MM.1S (cell line): ENCODE results near the gene FIBP.
A peak's percentile ranks its signal among the peaks of the same experiment; 100 is the strongest.

ENCODE experiments used
- DNase-seq: peaks from one replicate; pipeline ENCODE4 v3.0.0-alpha.2; 2015
- H2AFZ ChIP-seq: fragments of 300-600 bp; sonication (generic); 2 replicates; pipeline ENCODE4 v1.6.0; 2016; ENCODE audit warnings: antibody characterized with exemption, low read length
- H3F3A ChIP-seq: fragments of 300-600 bp; sonication (generic); 2 replicates; pipeline ENCODE4 v1.6.1; 2016; ENCODE audit warnings: mild to moderate bottlenecking, antibody characterized with exemption, low read length, moderate library complexity, mixed read lengths; ENCODE audit not compliant: insufficient read depth
- H3K27ac ChIP-seq: fragments of 300-600 bp; sonication (generic); 2 replicates; pipeline ENCODE4 v1.5.1; 2016; ENCODE audit warnings: mild to moderate bottlenecking, low read length
- H3K27me3 ChIP-seq: fragments of 300-600 bp; sonication (generic); replicated peaks from 2 replicates; pipeline ENCODE4 v1.6.0; 2016; ENCODE audit warnings: low read length; ENCODE audit not compliant: insufficient read depth
- H3K36me3 ChIP-seq: fragments of 300-600 bp; sonication (generic); replicated peaks from 2 replicates; pipeline ENCODE4 v1.6.1; 2016; ENCODE audit warnings: mild to moderate bottlenecking, low read length, mixed read lengths; ENCODE audit not compliant: insufficient read depth
- H3K4me1 ChIP-seq: fragments of 300-600 bp; sonication (generic); 2 replicates; pipeline ENCODE4 v1.6.1; 2016; ENCODE audit warnings: low read length, mixed read lengths
- H3K4me2 ChIP-seq: fragments of 300-600 bp; sonication (generic); 2 replicates; pipeline ENCODE4 v1.6.0; 2016; ENCODE audit warnings: low read depth, low read length
- H3K4me3 ChIP-seq: fragments of 300-600 bp; sonication (generic); 2 replicates; pipeline ENCODE4 v1.5.1; 2016; ENCODE audit warnings: low read length, mixed read lengths
- H3K79me2 ChIP-seq: fragments of 300-600 bp; sonication (generic); 2 replicates; pipeline ENCODE4 v1.6.1; 2016; ENCODE audit warnings: mixed run types, low read length, mixed read lengths
- H3K9ac ChIP-seq: fragments of 300-600 bp; sonication (generic); 2 replicates; pipeline ENCODE4 v1.6.1; 2016; ENCODE audit warnings: low read length, mixed read lengths
- H3K9me2 ChIP-seq: fragments of 300-600 bp; sonication (generic); replicated peaks from 2 replicates; pipeline ENCODE4 v1.6.1; 2016; ENCODE audit warnings: mild to moderate bottlenecking, low read length, mixed read lengths; ENCODE audit not compliant: insufficient read depth
- H3K9me3 ChIP-seq: fragments of 300-600 bp; sonication (generic); replicated peaks from 2 replicates; pipeline ENCODE4 v1.6.1; 2016; ENCODE audit warnings: mild to moderate bottlenecking, low read length, mixed read lengths; ENCODE audit not compliant: insufficient read depth
- H4K20me1 ChIP-seq: fragments of 300-600 bp; sonication (generic); 2 replicates; pipeline ENCODE4 v1.6.1; 2016; ENCODE audit warnings: mild to moderate bottlenecking, low read length, moderate library complexity, mixed read lengths; ENCODE audit not compliant: insufficient read depth
- EZH2 ChIP-seq: fragments of 300-600 bp; sonication (generic); optimal IDR thresholded peaks from 2 replicates; pipeline ENCODE3; 2017; ENCODE audit warnings: low read depth, mild to moderate bottlenecking, antibody characterized with exemption, low read length, mixed read lengths
- EZH2phosphoT487 ChIP-seq: fragments of 300-600 bp; sonication (generic); IDR thresholded peaks from 2 replicates; pipeline ENCODE4 v1.6.1; 2018; ENCODE audit warnings: antibody characterized with exemption, low read length
- TF ChIP-seq, protein P1 (sequence below): fragments of 300-600 bp; sonication (generic); IDR thresholded peaks from 2 replicates; pipeline ENCODE4 v1.5.1; 2016; ENCODE audit warnings: antibody characterized with exemption, low read length, mixed read lengths

FIBP gene

DNA sequence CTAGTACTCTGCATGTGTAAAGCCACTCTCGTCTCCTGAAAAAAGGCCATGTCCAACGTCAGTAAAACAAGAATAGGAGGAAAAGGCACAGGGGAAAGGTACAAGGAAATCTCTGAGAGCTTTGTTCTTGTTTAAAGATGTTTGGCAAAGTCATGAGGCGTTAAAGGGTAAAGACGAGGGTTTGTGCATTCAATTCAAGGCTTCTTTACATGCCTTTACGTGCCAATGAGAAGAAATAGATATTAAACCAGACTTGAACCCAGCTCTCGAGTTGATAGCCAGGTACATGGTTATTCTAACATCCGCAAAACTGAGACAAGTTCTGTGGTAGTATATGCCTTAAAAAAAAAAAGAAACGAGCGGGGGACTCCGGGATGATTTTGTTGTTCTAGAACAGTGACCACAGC, 29.6 kb downstream of the FIBP start:
- Histone ChIP-seq H3K27me3 (no peaks in the 10 kb centered on the region), H3K4me3 (peak overlapping the region; percentile 99), H3K9me3 (no peaks in the 10 kb centered on the region), H3K4me2 (peak overlapping the region; percentile 96), H4K20me1 (peaks cover 28% of the 10 kb centered on the region), H3F3A (peaks cover 53% of the 10 kb centered on the region), H3K27ac (peak overlapping the region; percentile 86; the same call in 1 of the 2 replicates), H3K36me3 (peaks cover 29% of the 10 kb centered on the region), H3K4me1 (peaks cover 16% of the 10 kb centered on the region), H3K9me2 (no peaks in the 10 kb centered on the region), H3K9ac (peak overlapping the region; percentile 93; the same call in 1 of the 2 replicates), H2AFZ (peak overlapping the region; percentile 90), H3K79me2 (peaks cover 70% of the 10 kb centered on the region)
- TF ChIP-seq EZH2 (no peak), EZH2phosphoT487 (no peak)
- TF ChIP-seq, protein P1, sequence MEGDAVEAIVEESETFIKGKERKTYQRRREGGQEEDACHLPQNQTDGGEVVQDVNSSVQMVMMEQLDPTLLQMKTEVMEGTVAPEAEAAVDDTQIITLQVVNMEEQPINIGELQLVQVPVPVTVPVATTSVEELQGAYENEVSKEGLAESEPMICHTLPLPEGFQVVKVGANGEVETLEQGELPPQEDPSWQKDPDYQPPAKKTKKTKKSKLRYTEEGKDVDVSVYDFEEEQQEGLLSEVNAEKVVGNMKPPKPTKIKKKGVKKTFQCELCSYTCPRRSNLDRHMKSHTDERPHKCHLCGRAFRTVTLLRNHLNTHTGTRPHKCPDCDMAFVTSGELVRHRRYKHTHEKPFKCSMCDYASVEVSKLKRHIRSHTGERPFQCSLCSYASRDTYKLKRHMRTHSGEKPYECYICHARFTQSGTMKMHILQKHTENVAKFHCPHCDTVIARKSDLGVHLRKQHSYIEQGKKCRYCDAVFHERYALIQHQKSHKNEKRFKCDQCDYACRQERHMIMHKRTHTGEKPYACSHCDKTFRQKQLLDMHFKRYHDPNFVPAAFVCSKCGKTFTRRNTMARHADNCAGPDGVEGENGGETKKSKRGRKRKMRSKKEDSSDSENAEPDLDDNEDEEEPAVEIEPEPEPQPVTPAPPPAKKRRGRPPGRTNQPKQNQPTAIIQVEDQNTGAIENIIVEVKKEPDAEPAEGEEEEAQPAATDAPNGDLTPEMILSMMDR = no peak
- no peak for DNase-seq

- Histone ChIP-seq H3K9me3 (no peaks in the 10 kb centered on the region), H3K27ac (peak within 1 kb of the TSS; percentile 86; the same call in 1 of the 2 replicates), H3K36me3 (peaks cover 29% of the 10 kb centered on the region), H3K4me3 (peak within 1 kb of the TSS; percentile 99), H4K20me1 (peaks cover 28% of the 10 kb centered on the region), H3F3A (peaks cover 59% of the 10 kb centered on the region), H3K4me2 (peak within 1 kb of the TSS; percentile 96), H3K4me1 (peaks cover 16% of the 10 kb centered on the region), H3K9me2 (no peaks in the 10 kb centered on the region), H3K79me2 (peaks cover 65% of the 10 kb centered on the region), H3K9ac (peak within 1 kb of the TSS; percentile 93), H2AFZ (peak within 1 kb of the TSS; percentile 90), H3K27me3 (no peaks in the 10 kb centered on the region)
- DNase-seq = peak; percentile 97
- TF ChIP-seq, protein P1 = no peak
- no peak for TF ChIP-seq EZH2phosphoT487
- TF ChIP-seq EZH2 = no peak
Measured at GRCh38 chr11:65857853-65858680, 30.2 kb downstream of the FIBP start, which contains the start of gene CFL1. CFL1 (minus strand) TSS chr11:65858180; CDS start chr11:65858099, 81 bp downstream.

DNA sequence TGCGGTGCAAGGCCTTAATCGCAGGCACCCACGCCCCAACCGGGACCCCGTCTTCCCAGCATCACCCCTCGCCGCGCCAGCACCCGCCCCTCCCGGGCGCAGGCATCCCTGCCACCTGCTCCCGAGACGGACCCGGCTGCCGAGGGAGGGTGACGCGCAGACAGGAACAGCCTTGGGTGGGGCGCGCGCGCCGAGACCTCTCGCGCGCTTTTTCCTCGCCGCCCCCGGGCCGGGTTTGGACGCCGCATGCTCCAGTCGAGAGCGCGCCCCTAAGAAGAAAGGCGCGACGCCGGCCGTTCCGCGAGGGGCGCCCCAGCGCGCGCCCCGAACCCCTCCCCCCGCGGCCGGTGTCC, 30.8 kb downstream of the FIBP start:
- no peaks in the 10 kb centered on the region for H3K9me2 ChIP-seq
- peak overlapping the region; percentile 80; the same call in 1 of the 2 replicates for H3K27ac ChIP-seq
- TF ChIP-seq EZH2phosphoT487 (no peak), EZH2 (no peak)
- TF ChIP-seq, protein P1 = no peak
- peaks cover 28% of the 10 kb centered on the region for H4K20me1 ChIP-seq
- H3K27me3 ChIP-seq = no peaks in the 10 kb centered on the region
- H3K9me3 ChIP-seq = no peaks in the 10 kb centered on the region
- peaks cover 28% of the 10 kb centered on the region for H3K36me3 ChIP-seq
- DNase-seq = no peak
- H3K4me3 ChIP-seq = peak overlapping the region; percentile 99
- H2AFZ ChIP-seq = no peak overlapping the region
- peaks cover 61% of the 10 kb centered on the region for H3F3A ChIP-seq
- H3K9ac ChIP-seq = peak overlapping the region; percentile 87
- H3K79me2 ChIP-seq = peaks cover 59% of the 10 kb centered on the region
- peaks cover 16% of the 10 kb centered on the region for H3K4me1 ChIP-seq
- H3K4me2 ChIP-seq = peak overlapping the region; percentile 76
